ENCODE measurements around the gene KCTD6. TPM values are rescaled to one million over a fixed set of nuclear protein-coding genes. Genes with fewer than 3 reads are reported as not detected.

KCTD6 gene
- total RNA-seq, 1 experiment from 2014 or later = 12.0 TPM

DNA sequence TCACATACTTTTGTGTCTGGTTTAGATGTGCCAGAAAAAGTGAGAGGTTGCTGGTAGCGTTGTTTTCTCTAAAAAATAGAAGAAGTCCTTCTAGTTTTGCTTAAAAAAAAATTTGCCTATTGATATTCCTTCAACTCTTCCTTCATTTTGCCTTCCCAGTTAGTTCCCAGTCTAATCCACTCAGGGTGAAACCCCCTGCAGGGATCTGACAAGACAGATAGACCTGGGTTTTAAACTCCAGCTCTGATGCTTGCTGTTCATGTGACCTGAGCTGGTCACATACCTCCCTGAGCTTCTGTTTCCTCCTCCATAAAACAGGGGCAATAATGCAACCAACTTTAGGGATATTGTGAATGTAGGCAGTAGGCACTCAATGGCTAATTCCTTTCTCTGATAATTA, 18.6 kb upstream of the KCTD6 start:
- H3K27ac ChIP-seq (ENCODE audit: low read depth, low read length) = no peak overlapping the region
- DNase-seq (ENCODE audit: low read depth, low spot score) (no peak), ATAC-seq (no peak)
- intact Hi-C loops (cut with micrococcal nuclease) = no loop called here
- no peaks in the 10 kb centered on the region for H4K20me1 ChIP-seq (ENCODE audit: insufficient read depth)
- RAD21 ChIA-PET (ENCODE audit: low non-redundant PET in 1 of 2, low total read pairs in 2 of 2, uncharacterized antibody in 2 of 2, unreplicated experiment in 2 of 2) = no interaction called here
- no TSS peak for BruUV-seq (replicated peaks)
- H3K36me3 ChIP-seq (ENCODE audit: control insufficient read depth in 1 of 2, insufficient read depth in 2 of 2, low read length in 2 of 2) = no peaks in the 10 kb centered on the region
- H3K9me3 ChIP-seq (ENCODE audit: control insufficient read depth in 1 of 2, insufficient read depth in 1 of 2, low read depth in 1 of 2, low read length in 2 of 2) = no peaks in the 10 kb centered on the region
- POLR2A ChIA-PET = no interaction called here
- H3K27me3 ChIP-seq (ENCODE audit: insufficient read depth, low read length) = no peaks in the 10 kb centered on the region
- H3K4me2 ChIP-seq (ENCODE audit: low read length) = no peak overlapping the region
- H3K79me2 ChIP-seq (ENCODE audit: insufficient read depth, low read length) = no peaks in the 10 kb centered on the region
- no peaks in the 10 kb centered on the region for H3K9me2 ChIP-seq (ENCODE audit: insufficient read depth)
- TF ChIP-seq RAD21 (IDR thresholded peaks at IDR 0.05; ENCODE audit: low read depth) = no peak
- no peak for TF ChIP-seq TCF7L2 (IDR thresholded peaks at IDR 0.05; ENCODE audit: borderline replicate concordance, extremely low read depth, insufficient read depth, insufficient read length)
- TF ChIP-seq POLR2A (IDR thresholded peaks at IDR 0.05; ENCODE audit: borderline replicate concordance, extremely low read depth, insufficient read depth, insufficient read length) = no peak
- TF ChIP-seq EZH2phosphoT487 (IDR thresholded peaks at IDR 0.05; ENCODE audit: borderline replicate concordance) = no peak
- no peak for TF ChIP-seq FOSL1 (IDR thresholded peaks at IDR 0.05; ENCODE audit: low read depth)
- no peak for TF ChIP-seq SP1 (IDR thresholded peaks at IDR 0.05; ENCODE audit: low read depth)
- H2AFZ ChIP-seq (ENCODE audit: low read depth, low read length, poor library complexity, severe bottlenecking) = no peak overlapping the region
- H3K9ac ChIP-seq (ENCODE audit: low read length) = no peak overlapping the region
- H3K4me1 ChIP-seq (ENCODE audit: control insufficient read depth in 1 of 2, insufficient read depth in 2 of 2, low read length in 2 of 2) = peaks cover 38 to 62% of the 10 kb centered on the region in 2 experiments
- CTCF ChIA-PET = no interaction called here
- no peak overlapping the region for H3K4me3 ChIP-seq (replicated peaks in 1 of 2; ENCODE audit: low read depth in 1 of 2, low read length in 2 of 2)

DNA sequence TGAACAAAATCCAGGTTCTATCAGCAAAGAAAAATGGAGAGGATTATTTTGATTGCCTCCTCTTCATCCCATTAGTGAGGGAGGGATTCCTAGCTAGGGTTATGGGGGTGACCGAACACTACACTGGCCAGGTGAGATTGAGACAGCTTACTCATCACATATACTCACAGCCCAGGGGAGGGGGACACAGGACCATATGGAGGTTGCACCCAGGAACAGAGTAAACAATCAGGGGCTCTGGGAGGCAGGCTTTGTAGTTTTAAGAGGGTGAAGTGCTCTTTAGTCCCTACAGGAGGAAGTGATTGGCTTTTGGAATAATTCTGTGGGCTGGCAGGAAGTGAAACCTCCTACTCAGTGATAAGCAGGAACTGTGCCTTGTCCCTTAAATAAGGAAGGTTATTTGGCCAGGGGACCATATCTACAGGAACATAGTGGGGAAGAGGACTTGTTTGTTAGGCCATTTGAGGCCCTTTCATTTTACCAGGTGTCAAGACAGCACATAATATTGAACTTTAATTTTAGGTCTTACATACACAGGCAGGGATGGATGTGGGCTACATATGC, 17.5 kb upstream of the KCTD6 start:
- no peak for DNase-seq (ENCODE audit: low read depth, low spot score)
- no peaks in the 10 kb centered on the region for H3K36me3 ChIP-seq (ENCODE audit: control insufficient read depth in 1 of 2, insufficient read depth in 2 of 2, low read length in 2 of 2)
- H3K4me1 ChIP-seq (ENCODE audit: control insufficient read depth in 1 of 2, insufficient read depth in 2 of 2, low read length in 2 of 2) = peaks cover 33 to 57% of the 10 kb centered on the region in 2 experiments
- H3K79me2 ChIP-seq (ENCODE audit: insufficient read depth, low read length) = no peaks in the 10 kb centered on the region
- no peaks in the 10 kb centered on the region for H3K9me3 ChIP-seq (ENCODE audit: control insufficient read depth in 1 of 2, insufficient read depth in 1 of 2, low read depth in 1 of 2, low read length in 2 of 2)
- H4K20me1 ChIP-seq (ENCODE audit: insufficient read depth) = no peaks in the 10 kb centered on the region
- no peak overlapping the region for H3K9ac ChIP-seq (ENCODE audit: low read length)
- POLR2A ChIA-PET = no interaction called here
- no peaks in the 10 kb centered on the region for H3K9me2 ChIP-seq (ENCODE audit: insufficient read depth)
- H3K4me3 ChIP-seq (replicated peaks in 1 of 2; ENCODE audit: low read depth in 1 of 2, low read length in 2 of 2) = no peak overlapping the region
- BruUV-seq (replicated peaks) = no TSS peak
- intact Hi-C loops (cut with micrococcal nuclease) = no loop called here
- 0 out of 2 replicates have a peak overlapping the region, but pooled peaks have one; percentile 3 for H3K4me2 ChIP-seq (ENCODE audit: low read length)
- CTCF ChIA-PET = interaction anchor here (1.4 kb wide), 1 partner anchor 11 kb away, joined by 4 read pairs; no protein-coding TSS in a partner anchor
- H2AFZ ChIP-seq (ENCODE audit: low read depth, low read length, poor library complexity, severe bottlenecking) = no peak overlapping the region
- RAD21 ChIA-PET (ENCODE audit: low non-redundant PET in 1 of 2, low total read pairs in 2 of 2, uncharacterized antibody in 2 of 2, unreplicated experiment in 2 of 2) = no interaction called here
- no peaks in the 10 kb centered on the region for H3K27me3 ChIP-seq (ENCODE audit: insufficient read depth, low read length)
- no peak overlapping the region for H3K27ac ChIP-seq (ENCODE audit: low read depth, low read length)
- no peak for ATAC-seq
- TF ChIP-seq YY1 (IDR thresholded peaks at IDR 0.05; ENCODE audit: extremely low read depth, insufficient replicate concordance, low read depth, low read length) (no peak), TCF7L2 (IDR thresholded peaks at IDR 0.05; ENCODE audit: borderline replicate concordance, extremely low read depth, insufficient read depth, insufficient read length) (no peak), JUND (IDR thresholded peaks at IDR 0.05) (no peak), EGR1 (IDR thresholded peaks at IDR 0.05; ENCODE audit: low read depth) (no peak), POLR2AphosphoS5 (IDR thresholded peaks at IDR 0.05; ENCODE audit: low read depth, low read length) (no peak), POLR2A (IDR thresholded peaks at IDR 0.05; ENCODE audit: borderline replicate concordance, extremely low read depth, insufficient read depth, insufficient read length) (no peak), ZNF274 (IDR thresholded peaks at IDR 0.05; ENCODE audit: low read depth, low read length) (no peak), ZFX (IDR thresholded peaks at IDR 0.05) (no peak), SRF (IDR thresholded peaks at IDR 0.05; ENCODE audit: low read depth) (no peak)
- TF ChIP-seq, protein P1, sequence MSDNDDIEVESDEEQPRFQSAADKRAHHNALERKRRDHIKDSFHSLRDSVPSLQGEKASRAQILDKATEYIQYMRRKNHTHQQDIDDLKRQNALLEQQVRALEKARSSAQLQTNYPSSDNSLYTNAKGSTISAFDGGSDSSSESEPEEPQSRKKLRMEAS (IDR thresholded peaks at IDR 0.05) = no peak
- TF ChIP-seq, protein P2, sequence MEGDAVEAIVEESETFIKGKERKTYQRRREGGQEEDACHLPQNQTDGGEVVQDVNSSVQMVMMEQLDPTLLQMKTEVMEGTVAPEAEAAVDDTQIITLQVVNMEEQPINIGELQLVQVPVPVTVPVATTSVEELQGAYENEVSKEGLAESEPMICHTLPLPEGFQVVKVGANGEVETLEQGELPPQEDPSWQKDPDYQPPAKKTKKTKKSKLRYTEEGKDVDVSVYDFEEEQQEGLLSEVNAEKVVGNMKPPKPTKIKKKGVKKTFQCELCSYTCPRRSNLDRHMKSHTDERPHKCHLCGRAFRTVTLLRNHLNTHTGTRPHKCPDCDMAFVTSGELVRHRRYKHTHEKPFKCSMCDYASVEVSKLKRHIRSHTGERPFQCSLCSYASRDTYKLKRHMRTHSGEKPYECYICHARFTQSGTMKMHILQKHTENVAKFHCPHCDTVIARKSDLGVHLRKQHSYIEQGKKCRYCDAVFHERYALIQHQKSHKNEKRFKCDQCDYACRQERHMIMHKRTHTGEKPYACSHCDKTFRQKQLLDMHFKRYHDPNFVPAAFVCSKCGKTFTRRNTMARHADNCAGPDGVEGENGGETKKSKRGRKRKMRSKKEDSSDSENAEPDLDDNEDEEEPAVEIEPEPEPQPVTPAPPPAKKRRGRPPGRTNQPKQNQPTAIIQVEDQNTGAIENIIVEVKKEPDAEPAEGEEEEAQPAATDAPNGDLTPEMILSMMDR (IDR thresholded peaks at IDR 0.05 in 2 of 3, conservative IDR thresholded peaks at IDR 0.05 in 1 of 3; ENCODE audit: borderline replicate concordance in 1 of 3, insufficient read depth in 1 of 3, low read depth in 2 of 3, low read length in 2 of 3) = no peak
- TF ChIP-seq, protein P3, sequence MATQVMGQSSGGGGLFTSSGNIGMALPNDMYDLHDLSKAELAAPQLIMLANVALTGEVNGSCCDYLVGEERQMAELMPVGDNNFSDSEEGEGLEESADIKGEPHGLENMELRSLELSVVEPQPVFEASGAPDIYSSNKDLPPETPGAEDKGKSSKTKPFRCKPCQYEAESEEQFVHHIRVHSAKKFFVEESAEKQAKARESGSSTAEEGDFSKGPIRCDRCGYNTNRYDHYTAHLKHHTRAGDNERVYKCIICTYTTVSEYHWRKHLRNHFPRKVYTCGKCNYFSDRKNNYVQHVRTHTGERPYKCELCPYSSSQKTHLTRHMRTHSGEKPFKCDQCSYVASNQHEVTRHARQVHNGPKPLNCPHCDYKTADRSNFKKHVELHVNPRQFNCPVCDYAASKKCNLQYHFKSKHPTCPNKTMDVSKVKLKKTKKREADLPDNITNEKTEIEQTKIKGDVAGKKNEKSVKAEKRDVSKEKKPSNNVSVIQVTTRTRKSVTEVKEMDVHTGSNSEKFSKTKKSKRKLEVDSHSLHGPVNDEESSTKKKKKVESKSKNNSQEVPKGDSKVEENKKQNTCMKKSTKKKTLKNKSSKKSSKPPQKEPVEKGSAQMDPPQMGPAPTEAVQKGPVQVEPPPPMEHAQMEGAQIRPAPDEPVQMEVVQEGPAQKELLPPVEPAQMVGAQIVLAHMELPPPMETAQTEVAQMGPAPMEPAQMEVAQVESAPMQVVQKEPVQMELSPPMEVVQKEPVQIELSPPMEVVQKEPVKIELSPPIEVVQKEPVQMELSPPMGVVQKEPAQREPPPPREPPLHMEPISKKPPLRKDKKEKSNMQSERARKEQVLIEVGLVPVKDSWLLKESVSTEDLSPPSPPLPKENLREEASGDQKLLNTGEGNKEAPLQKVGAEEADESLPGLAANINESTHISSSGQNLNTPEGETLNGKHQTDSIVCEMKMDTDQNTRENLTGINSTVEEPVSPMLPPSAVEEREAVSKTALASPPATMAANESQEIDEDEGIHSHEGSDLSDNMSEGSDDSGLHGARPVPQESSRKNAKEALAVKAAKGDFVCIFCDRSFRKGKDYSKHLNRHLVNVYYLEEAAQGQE (IDR thresholded peaks at IDR 0.05; ENCODE audit: low read depth) = no peak
